ENCODE data around the gene PCGF2. TPM values are rescaled to one million over a fixed set of nuclear protein-coding genes. Genes with fewer than 3 reads are reported as not detected.

Gene PCGF2
- total RNA-seq, 2 experiments from 2014 or later, result 12.8 to 47.3 TPM

DNA sequence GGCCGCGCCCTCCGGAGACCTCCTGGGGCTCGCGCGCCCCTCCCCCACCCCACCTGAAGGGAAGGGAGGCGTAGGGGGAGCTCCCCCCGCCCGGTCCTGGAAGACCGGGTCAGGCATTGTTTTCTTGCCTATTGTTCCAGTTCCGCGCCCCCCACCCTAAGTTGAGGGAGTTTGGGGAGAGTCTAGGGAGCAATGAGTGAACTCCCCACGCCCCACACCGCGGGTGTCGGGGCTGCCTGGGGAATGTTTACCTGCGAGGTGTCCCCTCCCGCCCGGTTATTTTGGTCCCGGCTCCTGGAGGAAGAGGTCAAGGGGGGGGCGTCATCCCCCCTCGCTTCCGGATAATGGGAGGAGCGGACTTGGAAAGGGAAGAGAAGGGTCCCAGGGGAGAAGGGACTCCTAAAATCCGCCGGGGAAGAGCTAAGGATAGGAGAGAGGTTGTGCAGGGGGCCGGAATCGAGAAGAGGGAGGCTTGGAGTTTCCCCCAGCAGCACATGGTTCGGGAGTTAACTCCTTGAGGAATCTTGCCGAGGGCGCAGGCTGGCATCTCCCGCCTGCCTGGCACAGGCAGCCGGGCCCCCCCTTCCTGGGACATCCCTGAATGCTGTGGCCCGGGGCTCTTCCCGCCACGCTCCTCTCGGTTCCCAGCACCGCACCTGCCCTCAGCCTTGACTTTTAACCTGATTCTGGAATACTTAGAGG is 42.2 kb downstream of the PCGF2 start:
- no peak overlapping the region for H2AFZ ChIP-seq (ENCODE audit: low read length)
- H3K36me3 ChIP-seq (ENCODE audit: insufficient read depth, low read length), result peaks cover 39% of the 10 kb centered on the region
- peak overlapping the region; percentile 90 for H3K4me3 ChIP-seq (ENCODE audit: low read depth, low read length, poor library complexity, severe bottlenecking)
- no peaks in the 10 kb centered on the region for H3K9me3 ChIP-seq (ENCODE audit: low read length)
- ChIA-PET POLR2A (interaction anchor here (1.7 kb wide), 1 partner anchor 13 kb away, joined by 6 read pairs; no protein-coding TSS in a partner anchor), CTCF (ENCODE audit: unreplicated experiment) (interaction anchor here (0.6 to 1.1 kb wide), 2 partner anchors 17 to 122 kb away, joined by 3 to 4 read pairs; no protein-coding TSS in a partner anchor)
- BruUV-seq (replicated peaks), result no TSS peak
- peaks cover 12% of the 10 kb centered on the region; the same call in 1 of the 2 replicates for H4K20me1 ChIP-seq (ENCODE audit: insufficient read depth, low read length)
- peak overlapping the region; percentile 98 for H3K4me2 ChIP-seq (ENCODE audit: low read length)
- no peaks in the 10 kb centered on the region for H3K9me2 ChIP-seq (ENCODE audit: insufficient read depth, low read length)
- no peak for DNase-seq (ENCODE audit: low spot score)
- H3K4me1 ChIP-seq (ENCODE audit: insufficient read depth, low read length, poor library complexity, severe bottlenecking), result peaks cover 29% of the 10 kb centered on the region
- peaks cover 37% of the 10 kb centered on the region for H3K79me2 ChIP-seq (ENCODE audit: insufficient read depth, low read depth, low read length)
- peak overlapping the region; percentile 62 for H3K27ac ChIP-seq (ENCODE audit: low read depth, low read length, poor library complexity, severe bottlenecking)
- intact Hi-C loops (cut with micrococcal nuclease; ENCODE audit: unreplicated experiment), result loop anchor here (1.0 kb wide), 1 partner anchor 28 kb away; no protein-coding TSS in a partner anchor
- TF ChIP-seq CTCF (conservative IDR thresholded peaks at IDR 0.05; ENCODE audit: low read length) (no peak), EZH2phosphoT487 (IDR thresholded peaks at IDR 0.05; ENCODE audit: borderline replicate concordance, low read depth, low read length) (no peak)

DNA sequence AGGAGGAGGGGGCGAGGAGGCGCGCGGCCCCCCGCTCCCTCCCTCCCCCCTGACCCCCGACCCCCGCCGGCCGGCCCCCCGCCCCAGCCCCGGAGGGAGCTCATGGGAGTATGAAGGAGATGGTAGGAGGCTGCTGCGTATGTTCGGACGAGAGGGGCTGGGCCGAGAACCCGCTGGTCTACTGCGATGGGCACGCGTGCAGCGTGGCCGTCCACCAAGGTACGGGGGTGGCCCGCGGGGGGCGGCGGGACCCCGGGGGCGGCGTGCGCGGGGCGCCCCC is 42.7 kb downstream of the PCGF2 start:
- peak overlapping the region; percentile 98 for H3K4me2 ChIP-seq (ENCODE audit: low read length)
- no peak for TF ChIP-seq CTCF (conservative IDR thresholded peaks at IDR 0.05; ENCODE audit: low read length)
- TF ChIP-seq EZH2phosphoT487 (IDR thresholded peaks at IDR 0.05; ENCODE audit: borderline replicate concordance, low read depth, low read length), result no peak
- peaks cover 34% of the 10 kb centered on the region for H3K4me1 ChIP-seq (ENCODE audit: insufficient read depth, low read length, poor library complexity, severe bottlenecking)
- H3K4me3 ChIP-seq (ENCODE audit: low read depth, low read length, poor library complexity, severe bottlenecking), result peak overlapping the region; percentile 90
- H3K36me3 ChIP-seq (ENCODE audit: insufficient read depth, low read length), result peaks cover 35% of the 10 kb centered on the region
- H3K9me3 ChIP-seq (ENCODE audit: low read length), result no peaks in the 10 kb centered on the region
- CTCF ChIA-PET (ENCODE audit: unreplicated experiment), result no interaction called here
- peak; percentile 46 for DNase-seq (ENCODE audit: low spot score)
- no peak overlapping the region for H2AFZ ChIP-seq (ENCODE audit: low read length)
- POLR2A ChIA-PET, result interaction anchor here (1.0 to 1.7 kb wide), 2 partner anchors 13 to 15 kb away, joined by 3 to 6 read pairs; no protein-coding TSS in a partner anchor
- BruUV-seq (replicated peaks), result no TSS peak
- H3K9me2 ChIP-seq (ENCODE audit: insufficient read depth, low read length), result no peaks in the 10 kb centered on the region
- intact Hi-C loops (cut with micrococcal nuclease; ENCODE audit: unreplicated experiment), result loop anchor here (1.0 kb wide), 1 partner anchor 29 kb away; no protein-coding TSS in a partner anchor
- peaks cover 12% of the 10 kb centered on the region; the same call in 1 of the 2 replicates for H4K20me1 ChIP-seq (ENCODE audit: insufficient read depth, low read length)
- peak overlapping the region; percentile 62 for H3K27ac ChIP-seq (ENCODE audit: low read depth, low read length, poor library complexity, severe bottlenecking)
- H3K79me2 ChIP-seq (ENCODE audit: insufficient read depth, low read depth, low read length), result peaks cover 37% of the 10 kb centered on the region
